Natural killer cell treated with Interleukin-12 subunit alpha and Interleukin-12 subunit beta and Interleukin-15 and Interleukin-18, amount 100 ng/mL, for 72 hours (primary cell): ENCODE measurements around the gene CCDC30. TPM values are rescaled to one million over a fixed set of nuclear protein-coding genes. Genes with fewer than 3 reads are reported as not detected.
"Not testable (repeated sequence)": the region's sequence is repeated elsewhere in the genome, so short reads cannot be mapped to it uniquely, and the experiment has no call there.

Experiments
- ATAC-seq, 2 donors: fragments of 150-1000 bp; cut with Tn5 transposase in 1 of 2; sonication (Bioruptor Pico), chemical (Tn5 transposase) in 1 of 2; 2 replicates each; pipeline ENCODE4 v1.10.0; 2021
- DNase-seq: peaks from one replicate; pipeline ENCODE4 v3.0.0; 2022; ENCODE audit warnings: low spot score
- H3K27ac Mint-ChIP-seq, 2 donors: 1 replicate in 1 of 2; 2 replicates in 1 of 2; pipeline ENCODE4 v1.8.0; 2022; ENCODE audit warnings: mixed read lengths in 2 of 2, mild to moderate bottlenecking in 1 of 2, moderate library complexity in 1 of 2
- H3K27me3 Mint-ChIP-seq, 2 donors: 1 replicate in 1 of 2; 2 replicates in 1 of 2; pipeline ENCODE4 v1.8.0; 2022; ENCODE audit warnings: mixed read lengths in 2 of 2
- H3K36me3 Mint-ChIP-seq: one replicate; pipeline ENCODE4 v1.8.0; 2022; ENCODE audit warnings: mixed read lengths
- H3K4me1 Mint-ChIP-seq, 2 donors: 1 replicate in 1 of 2; 2 replicates in 1 of 2; pipeline ENCODE4 v1.8.0; 2022; ENCODE audit warnings: low read depth in 2 of 2, mixed read lengths in 2 of 2, mild to moderate bottlenecking in 1 of 2
- H3K4me3 Mint-ChIP-seq: one replicate; pipeline ENCODE4 v1.8.0; 2022; ENCODE audit warnings: mixed read lengths
- H3K9me3 Mint-ChIP-seq: 2 replicates; pipeline ENCODE4 v1.8.0; 2022; ENCODE audit warnings: mixed read lengths
- total RNA-seq, 2 donors: library from RNA; stranded (reverse); gene quantifications; one replicate each; pipeline ENCODE4 v1.2.3, GENCODE V29; 2022

CCDC30 gene
- total RNA-seq, 2 donors from 2014 or later: 0.76 to 2.6 TPM

- Mint-ChIP-seq H3K27ac (no peak overlapping the region), H3K9me3 (peaks cover 4% of the 10 kb centered on the region), H3K36me3 (peaks cover 22% of the 10 kb centered on the region), H3K4me3 (no peak overlapping the region), H3K4me1 (no peaks in the 10 kb centered on the region), H3K27me3 (no peaks in the 10 kb centered on the region)
- no peak for DNase-seq
- ATAC-seq: no peak
These were observed 124.7 kb downstream of the CCDC30 start for GRCh38 chr1:42587753-42588152.

GRCh38 chr1:42592811-42593210, 129.7 kb downstream of the CCDC30 start:
- Mint-ChIP-seq H3K27me3 (peaks cover 2 to 9% of the 10 kb centered on the region in 2 donors), H3K9me3 (no peaks in the 10 kb centered on the region), H3K4me3 (no peak overlapping the region), H3K4me1 (no peaks in the 10 kb centered on the region), H3K36me3 (peaks cover 13% of the 10 kb centered on the region), H3K27ac (no peak overlapping the region)
- DNase-seq (no peak), ATAC-seq (no peak)

GRCh38 chr1:42593486-42594100, 130.5 kb downstream of the CCDC30 start:
- no peaks in the 10 kb centered on the region for H3K4me1 Mint-ChIP-seq
- peaks cover 6% of the 10 kb centered on the region for H3K36me3 Mint-ChIP-seq
- DNase-seq (no peak), ATAC-seq (no peak)
- no peaks in the 10 kb centered on the region for H3K9me3 Mint-ChIP-seq
- H3K27me3 Mint-ChIP-seq: peaks cover 2 to 9% of the 10 kb centered on the region in 2 donors
- H3K27ac Mint-ChIP-seq: no peak overlapping the region
- no peak overlapping the region for H3K4me3 Mint-ChIP-seq

GRCh38 chr1:42601472-42601871, 138.4 kb downstream of the CCDC30 start:
- H3K9me3 Mint-ChIP-seq: peaks cover 8% of the 10 kb centered on the region
- no peak for ATAC-seq

GRCh38 chr1:42613803-42614131, 150.7 kb downstream of the CCDC30 start:
- Mint-ChIP-seq H3K27me3 (no peaks in the 10 kb centered on the region), H3K27ac (no peak overlapping the region), H3K36me3 (no peaks in the 10 kb centered on the region), H3K9me3 (no peaks in the 10 kb centered on the region), H3K4me1 (no peaks in the 10 kb centered on the region), H3K4me3 (no peak overlapping the region)
- ATAC-seq: no peak
- DNase-seq: no peak

More at GRCh38 chr1:42601472-42601871, 138.4 kb downstream of the CCDC30 start:
- Mint-ChIP-seq H3K27me3 (peaks cover 8 to 12% of the 10 kb centered on the region in 2 donors), H3K4me3 (no peak overlapping the region), H3K27ac (no peak overlapping the region), H3K4me1 (no peaks in the 10 kb centered on the region), H3K36me3 (peaks cover 4% of the 10 kb centered on the region)
- DNase-seq: no peak

- Mint-ChIP-seq H3K9me3 (no peaks in the 10 kb centered on the region), H3K36me3 (no peaks in the 10 kb centered on the region), H3K4me3 (no peak overlapping the region), H3K27ac (no peak overlapping the region), H3K27me3 (no peaks in the 10 kb centered on the region), H3K4me1 (no peaks in the 10 kb centered on the region)
- no peak for DNase-seq
- no peak for ATAC-seq
These were observed 155.8 kb downstream of the CCDC30 start for GRCh38 chr1:42618866-42619265.

- Mint-ChIP-seq H3K27me3 (peaks cover 0 to 1% of the 10 kb centered on the region in 2 donors), H3K4me1 (no peaks in the 10 kb centered on the region), H3K9me3 (no peaks in the 10 kb centered on the region), H3K27ac (no peak overlapping the region), H3K4me3 (no peak overlapping the region), H3K36me3 (no peaks in the 10 kb centered on the region)
- DNase-seq (no peak), ATAC-seq (no peak)
These were observed 157.2 kb downstream of the CCDC30 start for GRCh38 chr1:42620307-42620706.

GRCh38 chr1:42621180-42621579, 158.1 kb downstream of the CCDC30 start:
- ATAC-seq, H3K4me1 Mint-ChIP-seq, H3K36me3 Mint-ChIP-seq, DNase-seq, H3K4me3 Mint-ChIP-seq, H3K27me3 Mint-ChIP-seq, H3K27ac Mint-ChIP-seq, H3K9me3 Mint-ChIP-seq: not testable (repeated sequence)

GRCh38 chr1:42627205-42627604, 164.1 kb downstream of the CCDC30 start:
- not testable (repeated sequence) for H3K36me3 Mint-ChIP-seq, H3K9me3 Mint-ChIP-seq, H3K4me1 Mint-ChIP-seq, DNase-seq, H3K4me3 Mint-ChIP-seq, ATAC-seq, H3K27me3 Mint-ChIP-seq, H3K27ac Mint-ChIP-seq

GRCh38 chr1:42639116-42639515, 176.0 kb downstream of the CCDC30 start:
- no peak for ATAC-seq
- no peak overlapping the region for H3K4me3 Mint-ChIP-seq
- no peaks in the 10 kb centered on the region for H3K27me3 Mint-ChIP-seq
- no peak overlapping the region for H3K27ac Mint-ChIP-seq
- no peak for DNase-seq
- H3K36me3 Mint-ChIP-seq: no peaks in the 10 kb centered on the region
- H3K4me1 Mint-ChIP-seq: no peaks in the 10 kb centered on the region
- H3K9me3 Mint-ChIP-seq: no peaks in the 10 kb centered on the region

GRCh38 chr1:42646056-42646455, 183.0 kb downstream of the CCDC30 start:
- no peaks in the 10 kb centered on the region for H3K9me3 Mint-ChIP-seq
- no peak overlapping the region for H3K4me3 Mint-ChIP-seq
- H3K27ac Mint-ChIP-seq: no peak overlapping the region
- no peak for DNase-seq
- no peaks in the 10 kb centered on the region for H3K27me3 Mint-ChIP-seq
- H3K36me3 Mint-ChIP-seq: peaks cover 15% of the 10 kb centered on the region
- no peaks in the 10 kb centered on the region for H3K4me1 Mint-ChIP-seq
- no peak for ATAC-seq

- DNase-seq: no peak
- H3K36me3 Mint-ChIP-seq: peaks cover 12% of the 10 kb centered on the region
- H3K9me3 Mint-ChIP-seq: no peaks in the 10 kb centered on the region
- H3K4me3 Mint-ChIP-seq: peak overlapping the region; percentile 92
- peak overlapping the region; percentile 84 to 90 for H3K27ac Mint-ChIP-seq
- peaks cover 29 to 39% of the 10 kb centered on the region in 2 donors for H3K4me1 Mint-ChIP-seq
- no peaks in the 10 kb centered on the region for H3K27me3 Mint-ChIP-seq
- no peak for ATAC-seq
These were observed 194.1 kb downstream of the CCDC30 start for GRCh38 chr1:42657201-42657600.

- peak; percentile 96 for DNase-seq
- peaks cover 29 to 39% of the 10 kb centered on the region in 2 donors for H3K4me1 Mint-ChIP-seq
- no peaks in the 10 kb centered on the region for H3K9me3 Mint-ChIP-seq
- H3K27me3 Mint-ChIP-seq: no peaks in the 10 kb centered on the region
- ATAC-seq: peak; percentile 98 to 99
- peaks cover 12% of the 10 kb centered on the region for H3K36me3 Mint-ChIP-seq
- peak within 1 kb of the TSS; percentile 84 to 90 for H3K27ac Mint-ChIP-seq
- H3K4me3 Mint-ChIP-seq: peak within 1 kb of the TSS; percentile 92
These were observed 195.1 kb downstream of the CCDC30 start, which contains the start of gene PPIH for GRCh38 chr1:42657981-42658876. TSS of gene PPIH (plus strand) at chr1:42658423. CDS start at chr1:42658447, 24 bp downstream.

GRCh38 chr1:42658877-42659337, 195.8 kb downstream of the CCDC30 start:
- DNase-seq (no peak), ATAC-seq (no peak)
- peak overlapping the region; percentile 84 to 90 for H3K27ac Mint-ChIP-seq
- peak overlapping the region; percentile 92 for H3K4me3 Mint-ChIP-seq
- H3K36me3 Mint-ChIP-seq: peaks cover 16% of the 10 kb centered on the region
- H3K4me1 Mint-ChIP-seq: peaks cover 29 to 39% of the 10 kb centered on the region in 2 donors
- H3K27me3 Mint-ChIP-seq: no peaks in the 10 kb centered on the region
- no peaks in the 10 kb centered on the region for H3K9me3 Mint-ChIP-seq
